Measurements from ENCODE around the gene SLC7A8.

The SLC7A8 gene

GRCh38 chr14:23195552-23196101, 12.2 kb upstream of the SLC7A8 start:
- Mint-ChIP-seq H3K27ac (no peak overlapping the region), H3K27me3 (peaks cover 3% of the 10 kb centered on the region)

GRCh38 chr14:23193432-23193831, 10.0 kb upstream of the SLC7A8 start:
- Mint-ChIP-seq H3K27me3 (peaks cover 3% of the 10 kb centered on the region), H3K4me3 (no peak overlapping the region), H3K4me1 (no peaks in the 10 kb centered on the region), H3K27ac (no peak overlapping the region), H3K36me3 (no peaks in the 10 kb centered on the region), H3K9me3 (no peaks in the 10 kb centered on the region)

More at GRCh38 chr14:23195552-23196101, 12.2 kb upstream of the SLC7A8 start:
- H3K36me3 Mint-ChIP-seq, result no peaks in the 10 kb centered on the region
- no peak overlapping the region for H3K4me3 Mint-ChIP-seq
- no peaks in the 10 kb centered on the region for H3K9me3 Mint-ChIP-seq
- H3K4me1 Mint-ChIP-seq, result no peaks in the 10 kb centered on the region

- Mint-ChIP-seq H3K4me1 (peaks cover 4% of the 10 kb centered on the region), H3K4me3 (no peak overlapping the region), H3K27ac (no peak overlapping the region), H3K27me3 (no peaks in the 10 kb centered on the region), H3K9me3 (no peaks in the 10 kb centered on the region), H3K36me3 (no peaks in the 10 kb centered on the region)
Observed at GRCh38 chr14:23187925-23188324, 4.5 kb upstream of the SLC7A8 start.

- Mint-ChIP-seq H3K4me3 (no peak overlapping the region), H3K27me3 (no peaks in the 10 kb centered on the region), H3K27ac (no peak overlapping the region), H3K9me3 (no peaks in the 10 kb centered on the region), H3K36me3 (no peaks in the 10 kb centered on the region), H3K4me1 (peaks cover 4% of the 10 kb centered on the region)
Observed at GRCh38 chr14:23186913-23187654, 3.6 kb upstream of the SLC7A8 start.

- Mint-ChIP-seq H3K27me3 (no peaks in the 10 kb centered on the region), H3K4me3 (no peak overlapping the region), H3K9me3 (no peaks in the 10 kb centered on the region), H3K27ac (no peak overlapping the region), H3K4me1 (peaks cover 4% of the 10 kb centered on the region), H3K36me3 (no peaks in the 10 kb centered on the region)
Observed at GRCh38 chr14:23185063-23185462, 1.6 kb upstream of the SLC7A8 start.

- H3K27me3 Mint-ChIP-seq, result no peaks in the 10 kb centered on the region
- H3K9me3 Mint-ChIP-seq, result no peaks in the 10 kb centered on the region
- no peaks in the 10 kb centered on the region for H3K36me3 Mint-ChIP-seq
- H3K4me3 Mint-ChIP-seq, result no peak overlapping the region
- peaks cover 16% of the 10 kb centered on the region for H3K4me1 Mint-ChIP-seq
- H3K27ac Mint-ChIP-seq, result no peak overlapping the region
Observed at GRCh38 chr14:23183158-23183470, 346 bp downstream of the SLC7A8 start.

- H3K4me3 Mint-ChIP-seq, result no peak overlapping the region
- H3K4me1 Mint-ChIP-seq, result peaks cover 20% of the 10 kb centered on the region
- H3K27ac Mint-ChIP-seq, result no peak overlapping the region
- H3K27me3 Mint-ChIP-seq, result no peaks in the 10 kb centered on the region
- H3K36me3 Mint-ChIP-seq, result no peaks in the 10 kb centered on the region
- no peaks in the 10 kb centered on the region for H3K9me3 Mint-ChIP-seq
Observed at GRCh38 chr14:23182372-23183157, 895 bp downstream of the SLC7A8 start.

GRCh38 chr14:23181946-23182345, 1.5 kb downstream of the SLC7A8 start:
- Mint-ChIP-seq H3K27me3 (no peaks in the 10 kb centered on the region), H3K36me3 (no peaks in the 10 kb centered on the region), H3K4me1 (peaks cover 22% of the 10 kb centered on the region), H3K27ac (peak overlapping the region; percentile 76), H3K9me3 (no peaks in the 10 kb centered on the region), H3K4me3 (no peak overlapping the region)

- Mint-ChIP-seq H3K4me1 (peaks cover 20% of the 10 kb centered on the region), H3K27me3 (no peaks in the 10 kb centered on the region), H3K4me3 (no peak overlapping the region), H3K27ac (no peak overlapping the region), H3K36me3 (no peaks in the 10 kb centered on the region), H3K9me3 (no peaks in the 10 kb centered on the region)
Observed at GRCh38 chr14:23181453-23181852, 2.0 kb downstream of the SLC7A8 start.

- peak overlapping the region; percentile 51 for H3K4me3 Mint-ChIP-seq
- H3K4me1 Mint-ChIP-seq, result peaks cover 47% of the 10 kb centered on the region
- no peaks in the 10 kb centered on the region for H3K27me3 Mint-ChIP-seq
- H3K9me3 Mint-ChIP-seq, result no peaks in the 10 kb centered on the region
- H3K36me3 Mint-ChIP-seq, result no peaks in the 10 kb centered on the region
- peak overlapping the region; percentile 85 for H3K27ac Mint-ChIP-seq
Observed at GRCh38 chr14:23177181-23177580, 6.3 kb downstream of the SLC7A8 start.

GRCh38 chr14:23175823-23176222, 7.6 kb downstream of the SLC7A8 start:
- H3K27me3 Mint-ChIP-seq, result no peaks in the 10 kb centered on the region
- H3K36me3 Mint-ChIP-seq, result no peaks in the 10 kb centered on the region
- no peak overlapping the region for H3K4me3 Mint-ChIP-seq
- no peak overlapping the region for H3K27ac Mint-ChIP-seq
- no peaks in the 10 kb centered on the region for H3K9me3 Mint-ChIP-seq
- peaks cover 59% of the 10 kb centered on the region for H3K4me1 Mint-ChIP-seq

GRCh38 chr14:23174296-23175184, 8.9 kb downstream of the SLC7A8 start:
- H3K27ac Mint-ChIP-seq, result no peak overlapping the region
- no peak overlapping the region for H3K4me3 Mint-ChIP-seq
- no peaks in the 10 kb centered on the region for H3K27me3 Mint-ChIP-seq
- H3K4me1 Mint-ChIP-seq, result peaks cover 66% of the 10 kb centered on the region
- H3K9me3 Mint-ChIP-seq, result no peaks in the 10 kb centered on the region
- no peaks in the 10 kb centered on the region for H3K36me3 Mint-ChIP-seq

- no peak overlapping the region for H3K4me3 Mint-ChIP-seq
- H3K4me1 Mint-ChIP-seq, result peaks cover 59% of the 10 kb centered on the region
- H3K27me3 Mint-ChIP-seq, result no peaks in the 10 kb centered on the region
- no peaks in the 10 kb centered on the region for H3K36me3 Mint-ChIP-seq
- H3K9me3 Mint-ChIP-seq, result no peaks in the 10 kb centered on the region
- no peak overlapping the region for H3K27ac Mint-ChIP-seq
Observed at GRCh38 chr14:23173796-23174195, 9.7 kb downstream of the SLC7A8 start.

- Mint-ChIP-seq H3K27ac (peak overlapping the region; percentile 66), H3K4me3 (peak overlapping the region; percentile 19), H3K27me3 (no peaks in the 10 kb centered on the region), H3K36me3 (no peaks in the 10 kb centered on the region), H3K4me1 (peaks cover 55% of the 10 kb centered on the region), H3K9me3 (no peaks in the 10 kb centered on the region)
Observed at GRCh38 chr14:23173031-23173430, 10.4 kb downstream of the SLC7A8 start.

- no peaks in the 10 kb centered on the region for H3K27me3 Mint-ChIP-seq
- H3K36me3 Mint-ChIP-seq, result no peaks in the 10 kb centered on the region
- no peak overlapping the region for H3K27ac Mint-ChIP-seq
- H3K4me3 Mint-ChIP-seq, result no peak overlapping the region
- H3K4me1 Mint-ChIP-seq, result peaks cover 51% of the 10 kb centered on the region
- no peaks in the 10 kb centered on the region for H3K9me3 Mint-ChIP-seq
Observed at GRCh38 chr14:23172574-23172973, 10.9 kb downstream of the SLC7A8 start.

Measured in activated naive CD4-positive, alpha-beta T cell treated with anti-CD3 and anti-CD28 coated beads, Interleukin-2, amount 50 U/mL, for 24 hours (primary cell).